Endothelial cell of umbilical vein (primary cell): ENCODE results near the gene CXorf38. TPM values are rescaled to one million over a fixed set of nuclear protein-coding genes. Genes with fewer than 3 reads are reported as not detected.

Experiments
- BruUV-seq: library from RNA; stranded (reverse); fragments of 400-500 nt; replicated peaks from 2 replicates; lab custom pipeline; 2021; lab: Mats Ljungman, UMichigan
- CTCF ChIA-PET: fragments of 300-600, 350-600 bp; sonication (Branson Sonifier 250); formaldehyde crosslinking; loops from one replicate; lab custom pipeline; 2021; ENCODE audit warnings: antibody characterized with exemption, inconsistent platforms; lab: Charles Lee
- POLR2A ChIA-PET: fragments of 300-600, 350-600 bp; sonication (Branson Sonifier 250); formaldehyde crosslinking; loops from one replicate; lab custom pipeline; 2021; ENCODE audit warnings: antibody characterized with exemption, inconsistent platforms; lab: Charles Lee
- DNase-seq: peaks from one replicate; pipeline ENCODE4 v3.0.0-alpha.2; 2011; ENCODE audit warnings: low read depth, low spot score
- FAIRE-seq: peaks from 2 replicates; lab custom pipeline; 2011; peaks lifted over from hg19 to GRCh38; lab: Jason Lieb, UNC
- H2AFZ ChIP-seq: 2 replicates; pipeline ENCODE4 v1.6.0; 2012; ENCODE audit warnings: low read depth, low read length, control low read depth, inconsistent platforms
- H3K27ac ChIP-seq: 2 replicates; pipeline ENCODE4 v1.5.1; 2011; ENCODE audit warnings: low read depth, mild to moderate bottlenecking, control low read depth, low read length, moderate library complexity; ENCODE audit not compliant: insufficient read depth
- H3K27me3 ChIP-seq, 2 experiments: 2 replicates each; pipeline versions ENCODE4 v1.6.0 to v1.6.1; 2011; ENCODE audit warnings: low read length in 2 of 2, mixed read lengths in 1 of 2; ENCODE audit not compliant: control insufficient read depth in 2 of 2, insufficient read depth in 2 of 2
- H3K36me3 ChIP-seq, 2 experiments: 2 replicates in 1 of 2; 3 replicates in 1 of 2; pipeline ENCODE4 v1.5.1; 2011; ENCODE audit warnings: low read length in 2 of 2, mild to moderate bottlenecking in 1 of 2, moderate library complexity in 1 of 2; ENCODE audit not compliant: control insufficient read depth in 2 of 2, insufficient read depth in 2 of 2; ENCODE audit errors: extremely low read depth in 1 of 2
- H3K4me1 ChIP-seq: 3 replicates; pipeline ENCODE4 v1.5.1; 2011; ENCODE audit warnings: mild to moderate bottlenecking, low read length; ENCODE audit not compliant: control insufficient read depth, insufficient read depth; ENCODE audit errors: extremely low read depth
- H3K4me2 ChIP-seq: 2 replicates; pipeline ENCODE4 v1.6.1; 2011; ENCODE audit warnings: low read length, control low read depth, mixed read lengths; ENCODE audit not compliant: insufficient read depth
- H3K4me3 ChIP-seq, 3 experiments: fragments of 200-600 bp in 1 of 3; sonication (generic), shearing (Covaris generic) in 1 of 3; replicated peaks in 1 of 3; 2 replicates each; pipeline ENCODE4 v1.5.1; 2011 to 2016; ENCODE audit warnings: control low read depth in 3 of 3, low read length in 3 of 3, mild to moderate bottlenecking in 2 of 3, inconsistent platforms in 1 of 3, low read depth in 1 of 3, moderate library complexity in 1 of 3; ENCODE audit not compliant: insufficient read depth in 1 of 3
- H3K79me2 ChIP-seq: 2 replicates; pipeline ENCODE4 v1.6.0; 2012; ENCODE audit warnings: low read length, inconsistent platforms; ENCODE audit not compliant: control insufficient read depth, insufficient read depth
- H3K9ac ChIP-seq: replicated peaks from 2 replicates; pipeline ENCODE3; 2011; ENCODE audit warnings: low read length, control low read depth; ENCODE audit not compliant: insufficient read depth; ENCODE audit errors: extremely low read depth
- H3K9me1 ChIP-seq: replicated peaks from 3 replicates; pipeline ENCODE4 v1.6.0; 2011; ENCODE audit warnings: mild to moderate bottlenecking, low read length; ENCODE audit not compliant: control insufficient read depth, insufficient read depth; ENCODE audit errors: extremely low read depth
- H3K9me3 ChIP-seq: replicated peaks from 2 replicates; pipeline ENCODE4 v1.5.1; 2012; ENCODE audit warnings: low read length, inconsistent platforms; ENCODE audit not compliant: control insufficient read depth, insufficient read depth
- H4K20me1 ChIP-seq: replicated peaks from 2 replicates; pipeline ENCODE3; 2011; ENCODE audit warnings: mild to moderate bottlenecking, low read length; ENCODE audit not compliant: control insufficient read depth, insufficient read depth; ENCODE audit errors: extremely low read depth
- CTCF ChIP-seq, 2 donors: IDR thresholded peaks; 1 replicate in 1 of 2; 2 replicates in 1 of 2; pipeline ENCODE4 v1.5.1; 2011; ENCODE audit warnings: low read length in 2 of 2, mild to moderate bottlenecking in 2 of 2, moderate library complexity in 2 of 2, control low read depth in 1 of 2, inconsistent platforms in 1 of 2, low read depth in 1 of 2; ENCODE audit not compliant: insufficient read depth in 1 of 2; ENCODE audit errors: extremely low read depth in 1 of 2
- EZH2 ChIP-seq: IDR thresholded peaks from 2 replicates; pipeline ENCODE4 v1.6.1; 2012; ENCODE audit warnings: borderline replicate concordance, low read depth, mild to moderate bottlenecking, moderate library complexity, low read length, inconsistent platforms; ENCODE audit not compliant: severe bottlenecking
- FOS ChIP-seq: IDR thresholded peaks from 2 replicates; pipeline ENCODE4 v1.6.1; 2011; ENCODE audit warnings: mild to moderate bottlenecking, low read length, moderate library complexity, borderline replicate concordance; ENCODE audit not compliant: insufficient read depth
- GATA2 ChIP-seq: IDR thresholded peaks from 2 replicates; pipeline ENCODE4 v1.7.0; 2011; ENCODE audit warnings: low read depth, mild to moderate bottlenecking, moderate library complexity, mixed read lengths, low read length; ENCODE audit not compliant: insufficient read length, insufficient read depth
- JUN ChIP-seq: IDR thresholded peaks from 2 replicates; pipeline ENCODE4 v1.6.1; 2011; ENCODE audit warnings: borderline replicate concordance, low read depth; ENCODE audit not compliant: insufficient read length, insufficient read depth
- MYC ChIP-seq: IDR thresholded peaks from one replicate; pipeline ENCODE4 v1.6.1; 2011; ENCODE audit warnings: mild to moderate bottlenecking, low read depth, low read length
- POLR2A ChIP-seq: IDR thresholded peaks from 2 replicates; pipeline ENCODE4 v1.6.1; 2012; ENCODE audit warnings: low read depth, mild to moderate bottlenecking, control low read depth, low read length
- POLR2AphosphoS5 ChIP-seq: IDR thresholded peaks from 2 replicates; pipeline ENCODE4 v1.6.1; 2012; ENCODE audit warnings: low read depth, mild to moderate bottlenecking, control low read depth, low read length, moderate library complexity; ENCODE audit not compliant: insufficient read depth
- dilution Hi-C: fragments of 300-500 bp; cut with MboI; formaldehyde crosslinking; loops from one replicate; pipeline ENCODE4 v1.15.0; 2019; ENCODE audit warnings: low sequenced_read_pairs; ENCODE audit not compliant: extremely low pct_ligation_motif_present
- intact Hi-C: fragments of 100-400 bp; cut with micrococcal nuclease; formaldehyde crosslinking; loops from one replicate; pipeline ENCODE4 v1.10.0; 2022
- polyA plus RNA-seq, 4 experiments: library from polyadenylated mRNA; depleted of rRNA in 3 of 4; stranded (reverse) in 3 of 4; unstranded in 1 of 4; fragments of >200 nt; gene quantifications; 2 replicates each; pipeline versions ENCODE4 v1.2.1 to v1.2.3, GENCODE V29; 2011 to 2012; ENCODE audit warnings: missing spikeins in 1 of 4
- total RNA-seq: library from RNA; stranded (reverse); gene quantifications from 2 replicates; pipeline ENCODE4 v1.2.3, GENCODE V29; 2021
- TF ChIP-seq, protein P1 (sequence below): IDR thresholded peaks from 2 replicates; pipeline ENCODE4 v1.6.1; 2011; ENCODE audit not compliant: insufficient read depth, insufficient read length

Gene CXorf38
- total and polyA plus RNA-seq, 2 donors (not counting 3 experiments of a cell fraction or from before 2014, with no cell fraction given), result 5.9 to 12.4 TPM

DNA sequence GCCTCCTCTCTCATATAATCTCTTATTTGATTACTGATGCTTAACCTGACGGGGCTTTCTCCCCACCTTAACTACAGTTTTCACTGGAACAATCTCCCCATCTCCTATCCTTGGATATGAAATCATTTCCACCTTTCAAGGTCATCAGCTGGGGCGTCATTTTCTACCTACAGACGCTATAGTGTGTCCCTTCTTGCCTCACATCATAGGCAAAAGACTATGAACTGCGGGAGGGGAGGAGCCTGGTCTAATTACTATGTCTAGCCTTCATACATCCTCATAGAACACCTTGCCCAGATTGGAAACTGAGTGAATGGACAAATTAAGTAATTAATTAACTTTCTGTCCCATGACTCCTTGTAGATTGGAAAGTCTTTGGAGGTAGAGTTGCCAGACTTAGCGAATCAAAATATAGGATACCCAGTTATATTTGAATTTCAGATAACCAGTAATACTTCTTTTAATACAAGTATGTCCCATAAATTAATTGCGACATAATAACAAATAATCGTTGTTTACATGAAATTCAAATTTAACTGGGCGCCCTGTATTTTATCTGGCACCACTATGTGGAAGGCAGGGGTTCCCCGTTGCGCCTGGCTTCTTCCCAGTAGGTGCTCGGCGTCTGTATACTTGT is 67.3 kb downstream of the CXorf38 start:
- H3K9ac ChIP-seq, result no peak overlapping the region
- intact Hi-C loops, result loop anchor here (2.0 kb wide), 1 partner anchor 65 kb away; no protein-coding TSS in a partner anchor
- no peaks in the 10 kb centered on the region for H3K36me3 ChIP-seq
- no peaks in the 10 kb centered on the region for H3K9me1 ChIP-seq
- ChIA-PET POLR2A (no interaction called here), CTCF (interaction anchor here (1.9 kb wide), 1 partner anchor 36 kb away, joined by 12 read pairs; no protein-coding TSS in a partner anchor)
- H3K4me2 ChIP-seq, result peak overlapping the region; percentile 63
- H3K79me2 ChIP-seq, result peaks cover 23% of the 10 kb centered on the region
- dilution Hi-C loops, result no loop called here
- H4K20me1 ChIP-seq, result no peaks in the 10 kb centered on the region
- H3K27ac ChIP-seq, result peak overlapping the region; percentile 8
- peak overlapping the region; percentile 60 for H2AFZ ChIP-seq
- H3K4me3 ChIP-seq, result peak overlapping the region; percentile 21 to 72 (median 67)
- H3K27me3 ChIP-seq, result no peaks in the 10 kb centered on the region
- FAIRE-seq, result no peak
- BruUV-seq, result TSS peak; percentile 77
- peaks cover 10% of the 10 kb centered on the region for H3K4me1 ChIP-seq
- H3K9me3 ChIP-seq, result no peaks in the 10 kb centered on the region
- peak; percentile 0 for DNase-seq
- no peak for TF ChIP-seq MYC
- no peak for TF ChIP-seq CTCF (IDR thresholded peaks at IDR 0.05; ENCODE audit: extremely low read depth in 1 of 2, insufficient read depth in 1 of 2, low read depth in 1 of 2, low read length in 2 of 2)
- no peak for TF ChIP-seq JUN
- TF ChIP-seq, protein P1, sequence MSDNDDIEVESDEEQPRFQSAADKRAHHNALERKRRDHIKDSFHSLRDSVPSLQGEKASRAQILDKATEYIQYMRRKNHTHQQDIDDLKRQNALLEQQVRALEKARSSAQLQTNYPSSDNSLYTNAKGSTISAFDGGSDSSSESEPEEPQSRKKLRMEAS, result no peak
- TF ChIP-seq POLR2A, result no peak
- no peak for TF ChIP-seq EZH2
- no peak for TF ChIP-seq GATA2
- TF ChIP-seq FOS, result no peak
- TF ChIP-seq POLR2AphosphoS5, result no peak
